ENCODE data around the gene TCAF1. TPM values are rescaled to one million over a fixed set of nuclear protein-coding genes. Genes with fewer than 3 reads are reported as not detected.
A peak's percentile ranks its signal among the peaks of the same experiment; 100 is the strongest.
"Not testable (repeated sequence)": the region's sequence is repeated elsewhere in the genome, so short reads cannot be mapped to it uniquely, and the experiment has no call there.

TCAF1 gene
- total and polyA plus RNA-seq, 2 donors (not counting 1 experiment from before 2014, with no cell fraction given), result 7.1 to 17.3 TPM

DNA sequence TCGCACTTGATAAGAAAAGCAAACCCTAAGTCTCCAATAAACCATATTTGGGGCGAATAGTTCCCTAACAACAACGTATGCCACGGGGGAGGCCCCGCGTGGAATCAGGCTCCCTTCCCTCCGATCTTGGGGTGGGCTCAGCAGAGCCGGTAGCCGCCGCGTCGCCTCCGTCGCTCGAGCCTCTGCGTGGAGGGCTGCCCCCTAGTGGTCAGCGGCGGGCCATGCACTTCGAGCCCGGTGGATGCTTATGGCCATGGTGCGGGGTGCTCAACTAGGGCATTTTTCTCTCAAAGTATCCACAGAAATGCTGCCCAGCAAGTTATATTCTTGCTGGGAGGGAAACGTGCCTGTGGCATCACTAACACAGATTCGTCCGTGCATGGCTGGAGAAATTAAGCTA lies 64.8 kb downstream of the TCAF1 start:
- POLR2A ChIA-PET; H4K20me1 ChIP-seq (ENCODE audit: control insufficient read depth, insufficient read depth, low read length, poor library complexity, severe bottlenecking); H3K9me3 ChIP-seq (ENCODE audit: control extremely low read depth in 1 of 3, control insufficient read depth in 2 of 3, insufficient read depth in 1 of 3, low read length in 2 of 3); H3K4me2 ChIP-seq (replicated peaks; ENCODE audit: low read depth, low read length, poor library complexity, severe bottlenecking); H3K27ac ChIP-seq (ENCODE audit: low read length in 2 of 2); H3K9ac ChIP-seq (ENCODE audit: low read length); H3K79me2 ChIP-seq (ENCODE audit: control insufficient read depth, insufficient read depth, low read length); H3K27ac Mint-ChIP-seq; H3K4me1 ChIP-seq (ENCODE audit: control insufficient read depth in 2 of 2, insufficient read depth in 2 of 2, low read length in 2 of 2); H3K27me3 Mint-ChIP-seq; DNase-seq; H3K27me3 ChIP-seq (replicated peaks in 1 of 4; ENCODE audit: control extremely low read depth in 1 of 4, control insufficient read depth in 3 of 4, insufficient read depth in 4 of 4, low read length in 3 of 4); H3K36me3 ChIP-seq (replicated peaks in 1 of 2; ENCODE audit: control extremely low read depth in 1 of 2, control insufficient read depth in 1 of 2, extremely low read depth in 1 of 2, insufficient read depth in 2 of 2, low read length in 1 of 2); H3K9me3 Mint-ChIP-seq (ENCODE audit: insufficient read depth); H2AFZ ChIP-seq (ENCODE audit: insufficient read depth, low read depth, low read length, poor library complexity, severe bottlenecking); H3K4me1 Mint-ChIP-seq; intact Hi-C loops (cut with micrococcal nuclease); CTCF ChIA-PET: not testable (repeated sequence)
- peak overlapping the region; percentile 73 for H3K4me3 Mint-ChIP-seq
- TF ChIP-seq, protein P1, sequence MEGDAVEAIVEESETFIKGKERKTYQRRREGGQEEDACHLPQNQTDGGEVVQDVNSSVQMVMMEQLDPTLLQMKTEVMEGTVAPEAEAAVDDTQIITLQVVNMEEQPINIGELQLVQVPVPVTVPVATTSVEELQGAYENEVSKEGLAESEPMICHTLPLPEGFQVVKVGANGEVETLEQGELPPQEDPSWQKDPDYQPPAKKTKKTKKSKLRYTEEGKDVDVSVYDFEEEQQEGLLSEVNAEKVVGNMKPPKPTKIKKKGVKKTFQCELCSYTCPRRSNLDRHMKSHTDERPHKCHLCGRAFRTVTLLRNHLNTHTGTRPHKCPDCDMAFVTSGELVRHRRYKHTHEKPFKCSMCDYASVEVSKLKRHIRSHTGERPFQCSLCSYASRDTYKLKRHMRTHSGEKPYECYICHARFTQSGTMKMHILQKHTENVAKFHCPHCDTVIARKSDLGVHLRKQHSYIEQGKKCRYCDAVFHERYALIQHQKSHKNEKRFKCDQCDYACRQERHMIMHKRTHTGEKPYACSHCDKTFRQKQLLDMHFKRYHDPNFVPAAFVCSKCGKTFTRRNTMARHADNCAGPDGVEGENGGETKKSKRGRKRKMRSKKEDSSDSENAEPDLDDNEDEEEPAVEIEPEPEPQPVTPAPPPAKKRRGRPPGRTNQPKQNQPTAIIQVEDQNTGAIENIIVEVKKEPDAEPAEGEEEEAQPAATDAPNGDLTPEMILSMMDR (IDR thresholded peaks at IDR 0.05), result peak; percentile 63
- peak; percentile 54 for ATAC-seq (ENCODE audit: low read depth)
- peak overlapping the region in 2 of 5 experiments; percentile 28 to 30 for H3K4me3 ChIP-seq (ENCODE audit: control extremely low read depth in 1 of 5, extremely low read depth in 1 of 5, insufficient read depth in 1 of 5, low read depth in 2 of 5, low read length in 4 of 5)
- WGBS (ENCODE audit: insufficient coverage), result no CpG with 5 or more reads among the region's 24 CpGs

DNA sequence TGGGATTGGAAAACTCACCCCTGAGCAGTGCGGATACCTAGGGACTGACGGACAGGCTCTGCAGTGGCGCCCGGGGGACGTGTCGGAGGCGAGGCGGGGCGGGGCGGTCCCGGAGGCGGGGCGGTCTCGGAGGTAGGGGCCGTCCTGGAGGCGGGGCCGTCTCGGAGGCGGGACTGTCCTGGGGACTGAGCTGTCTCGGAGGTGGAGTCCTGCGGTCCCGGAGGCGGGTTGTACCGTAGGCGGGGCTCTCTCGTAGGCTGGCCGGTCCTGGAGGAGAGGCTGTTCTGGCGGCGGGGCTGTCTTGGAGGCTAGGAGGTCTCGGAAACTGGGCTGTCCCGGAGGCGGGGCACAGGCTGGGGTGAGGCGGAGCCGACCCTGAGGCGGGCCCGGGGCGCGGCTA lies 65.4 kb downstream of the TCAF1 start:
- H3K9me3 Mint-ChIP-seq (ENCODE audit: insufficient read depth); CTCF ChIA-PET; H2AFZ ChIP-seq (ENCODE audit: insufficient read depth, low read depth, low read length, poor library complexity, severe bottlenecking); H4K20me1 ChIP-seq (ENCODE audit: control insufficient read depth, insufficient read depth, low read length, poor library complexity, severe bottlenecking); POLR2A ChIA-PET; H3K27me3 Mint-ChIP-seq; H3K27me3 ChIP-seq (replicated peaks in 1 of 4; ENCODE audit: control extremely low read depth in 1 of 4, control insufficient read depth in 3 of 4, insufficient read depth in 4 of 4, low read length in 3 of 4); H3K9me3 ChIP-seq (ENCODE audit: control extremely low read depth in 1 of 3, control insufficient read depth in 2 of 3, insufficient read depth in 1 of 3, low read length in 2 of 3); H3K9ac ChIP-seq (ENCODE audit: low read length); H3K4me1 Mint-ChIP-seq; H3K36me3 ChIP-seq (replicated peaks in 1 of 2; ENCODE audit: control extremely low read depth in 1 of 2, control insufficient read depth in 1 of 2, extremely low read depth in 1 of 2, insufficient read depth in 2 of 2, low read length in 1 of 2); H3K79me2 ChIP-seq (ENCODE audit: control insufficient read depth, insufficient read depth, low read length); H3K4me2 ChIP-seq (replicated peaks; ENCODE audit: low read depth, low read length, poor library complexity, severe bottlenecking); intact Hi-C loops (cut with micrococcal nuclease); DNase-seq; H3K4me1 ChIP-seq (ENCODE audit: control insufficient read depth in 2 of 2, insufficient read depth in 2 of 2, low read length in 2 of 2): not testable (repeated sequence)
- H3K27ac Mint-ChIP-seq, result peak overlapping the region; percentile 88
- ATAC-seq (ENCODE audit: low read depth), result peak; percentile 80
- H3K4me3 ChIP-seq (ENCODE audit: control extremely low read depth in 1 of 5, extremely low read depth in 1 of 5, insufficient read depth in 1 of 5, low read depth in 2 of 5, low read length in 4 of 5), result peak overlapping the region in 3 of 5 experiments; percentile 37 to 53 (median 40)
- H3K27ac ChIP-seq (ENCODE audit: low read length in 2 of 2), result peak overlapping the region; percentile 55 to 63
- peak overlapping the region; percentile 86 for H3K4me3 Mint-ChIP-seq
- WGBS (ENCODE audit: insufficient coverage), result 0% methylated on average over 5 of the region's 38 CpGs

GRCh38 chr7:143836088-143836487 lies 65.9 kb downstream of the TCAF1 start:
- H3K79me2 ChIP-seq (ENCODE audit: control insufficient read depth, insufficient read depth, low read length); H3K27me3 ChIP-seq (replicated peaks in 1 of 4; ENCODE audit: control extremely low read depth in 1 of 4, control insufficient read depth in 3 of 4, insufficient read depth in 4 of 4, low read length in 3 of 4); POLR2A ChIA-PET; H4K20me1 ChIP-seq (ENCODE audit: control insufficient read depth, insufficient read depth, low read length, poor library complexity, severe bottlenecking); H2AFZ ChIP-seq (ENCODE audit: insufficient read depth, low read depth, low read length, poor library complexity, severe bottlenecking); H3K27ac Mint-ChIP-seq; CTCF ChIA-PET; H3K9ac ChIP-seq (ENCODE audit: low read length); H3K4me1 ChIP-seq (ENCODE audit: control insufficient read depth in 2 of 2, insufficient read depth in 2 of 2, low read length in 2 of 2); H3K36me3 ChIP-seq (replicated peaks in 1 of 2; ENCODE audit: control extremely low read depth in 1 of 2, control insufficient read depth in 1 of 2, extremely low read depth in 1 of 2, insufficient read depth in 2 of 2, low read length in 1 of 2); intact Hi-C loops (cut with micrococcal nuclease); H3K9me3 Mint-ChIP-seq (ENCODE audit: insufficient read depth); H3K4me2 ChIP-seq (replicated peaks; ENCODE audit: low read depth, low read length, poor library complexity, severe bottlenecking); H3K27me3 Mint-ChIP-seq; H3K9me3 ChIP-seq (ENCODE audit: control extremely low read depth in 1 of 3, control insufficient read depth in 2 of 3, insufficient read depth in 1 of 3, low read length in 2 of 3); H3K4me3 ChIP-seq (ENCODE audit: control extremely low read depth in 1 of 5, extremely low read depth in 1 of 5, insufficient read depth in 1 of 5, low read depth in 2 of 5, low read length in 4 of 5); H3K4me1 Mint-ChIP-seq; DNase-seq: not testable (repeated sequence)
- peak; percentile 22 for ATAC-seq (ENCODE audit: low read depth)
- H3K4me3 Mint-ChIP-seq, result peak overlapping the region; percentile 86
- H3K27ac ChIP-seq (ENCODE audit: low read length in 2 of 2), result peak overlapping the region in 1 of 2 donors; percentile 63
- WGBS (ENCODE audit: insufficient coverage), result no CpG with 5 or more reads among the region's 17 CpGs

DNA sequence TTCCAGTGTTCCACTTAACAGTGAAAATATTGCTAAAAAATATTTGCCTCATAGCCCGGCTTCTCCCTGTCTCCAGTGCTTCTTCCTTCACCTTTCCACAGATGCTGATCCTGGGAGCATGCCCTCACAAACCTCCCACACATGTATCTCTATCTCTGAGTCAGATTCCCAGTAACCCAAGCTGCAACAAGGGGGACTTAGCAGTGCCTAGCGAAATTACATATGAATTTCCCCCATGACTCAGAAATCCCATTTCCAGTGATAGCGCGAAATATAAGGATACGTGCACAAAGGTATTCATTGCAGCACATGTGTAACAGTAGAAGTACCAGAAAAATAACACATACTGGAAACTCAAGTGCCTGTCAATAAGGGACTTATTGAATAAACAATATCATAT lies 75.4 kb downstream of the TCAF1 start:
- H3K4me1 Mint-ChIP-seq; H3K27me3 Mint-ChIP-seq; H3K27me3 ChIP-seq (replicated peaks in 1 of 4; ENCODE audit: control extremely low read depth in 1 of 4, control insufficient read depth in 3 of 4, insufficient read depth in 4 of 4, low read length in 3 of 4); H3K4me1 ChIP-seq (ENCODE audit: control insufficient read depth in 2 of 2, insufficient read depth in 2 of 2, low read length in 2 of 2); H2AFZ ChIP-seq (ENCODE audit: insufficient read depth, low read depth, low read length, poor library complexity, severe bottlenecking); H3K27ac ChIP-seq (ENCODE audit: low read length in 2 of 2); intact Hi-C loops (cut with micrococcal nuclease); H4K20me1 ChIP-seq (ENCODE audit: control insufficient read depth, insufficient read depth, low read length, poor library complexity, severe bottlenecking); H3K4me3 Mint-ChIP-seq; POLR2A ChIA-PET; H3K27ac Mint-ChIP-seq; H3K79me2 ChIP-seq (ENCODE audit: control insufficient read depth, insufficient read depth, low read length); H3K4me2 ChIP-seq (replicated peaks; ENCODE audit: low read depth, low read length, poor library complexity, severe bottlenecking); H3K9ac ChIP-seq (ENCODE audit: low read length); H3K4me3 ChIP-seq (ENCODE audit: control extremely low read depth in 1 of 5, extremely low read depth in 1 of 5, insufficient read depth in 1 of 5, low read depth in 2 of 5, low read length in 4 of 5); H3K9me3 ChIP-seq (ENCODE audit: control extremely low read depth in 1 of 3, control insufficient read depth in 2 of 3, insufficient read depth in 1 of 3, low read length in 2 of 3); H3K9me3 Mint-ChIP-seq (ENCODE audit: insufficient read depth); DNase-seq; H3K36me3 ChIP-seq (replicated peaks in 1 of 2; ENCODE audit: control extremely low read depth in 1 of 2, control insufficient read depth in 1 of 2, extremely low read depth in 1 of 2, insufficient read depth in 2 of 2, low read length in 1 of 2); CTCF ChIA-PET; ATAC-seq (ENCODE audit: low read depth): not testable (repeated sequence)
- no CpG with 5 or more reads among the region's 5 CpGs for WGBS (ENCODE audit: insufficient coverage)
